Measurements from ENCODE around the gene FBXO31. TPM values are rescaled to one million over a fixed set of nuclear protein-coding genes. Genes with fewer than 3 reads are reported as not detected.

The FBXO31 gene
- total RNA-seq, 2 donors from 2014 or later: 57.9 to 161 TPM

- no peak overlapping the region for H3K27ac ChIP-seq
- H3K9me3 ChIP-seq: no peaks in the 10 kb centered on the region
- H3K36me3 ChIP-seq: peaks cover 45% of the 10 kb centered on the region
- H3K4me3 ChIP-seq: no peak overlapping the region
- no peak for ATAC-seq (ENCODE audit: insufficient number of reproducible peaks, low FRiP score, low read depth)
- no peaks in the 10 kb centered on the region for H3K27me3 ChIP-seq (replicated peaks; ENCODE audit: insufficient read depth)
- H3K4me1 ChIP-seq (ENCODE audit: control insufficient read depth in 1 of 2, low read depth in 2 of 2): peaks cover 0 to 7% of the 10 kb centered on the region in 2 donors
- no peak for DNase-seq (ENCODE audit: low spot score)
- TF ChIP-seq CTCF (IDR thresholded peaks at IDR 0.05): no peak
These were observed 48.6 kb downstream of the FBXO31 start for GRCh38 chr16:87334651-87335624.

GRCh38 chr16:87333581-87334331 lies 49.8 kb downstream of the FBXO31 start:
- H3K27ac ChIP-seq: no peak overlapping the region
- ATAC-seq (ENCODE audit: insufficient number of reproducible peaks, low FRiP score, low read depth): no peak
- peaks cover 0 to 7% of the 10 kb centered on the region in 2 donors for H3K4me1 ChIP-seq (ENCODE audit: control insufficient read depth in 1 of 2, low read depth in 2 of 2)
- H3K4me3 ChIP-seq: no peak overlapping the region
- peaks cover 49% of the 10 kb centered on the region for H3K36me3 ChIP-seq
- DNase-seq (ENCODE audit: low spot score): no peak
- H3K27me3 ChIP-seq (replicated peaks; ENCODE audit: insufficient read depth): no peaks in the 10 kb centered on the region
- H3K9me3 ChIP-seq: no peaks in the 10 kb centered on the region
- TF ChIP-seq CTCF (IDR thresholded peaks at IDR 0.05): no peak

- DNase-seq (ENCODE audit: low spot score): no peak
- no peak overlapping the region for H3K27ac ChIP-seq
- H3K4me3 ChIP-seq: no peak overlapping the region
- ATAC-seq (ENCODE audit: insufficient number of reproducible peaks, low FRiP score, low read depth): no peak
- TF ChIP-seq CTCF (IDR thresholded peaks at IDR 0.05): no peak
- H3K4me1 ChIP-seq (ENCODE audit: control insufficient read depth in 1 of 2, low read depth in 2 of 2): peaks cover 0 to 7% of the 10 kb centered on the region in 2 donors
- H3K36me3 ChIP-seq: peaks cover 54% of the 10 kb centered on the region
- H3K9me3 ChIP-seq: no peaks in the 10 kb centered on the region
- H3K27me3 ChIP-seq (replicated peaks; ENCODE audit: insufficient read depth): no peaks in the 10 kb centered on the region
These were observed 50.5 kb downstream of the FBXO31 start for GRCh38 chr16:87333101-87333500.

GRCh38 chr16:87332150-87332549 lies 51.4 kb downstream of the FBXO31 start:
- Histone ChIP-seq H3K36me3 (peaks cover 55% of the 10 kb centered on the region), H3K4me1 (ENCODE audit: control insufficient read depth in 1 of 2, low read depth in 2 of 2) (peaks cover 0 to 7% of the 10 kb centered on the region in 2 donors), H3K27me3 (replicated peaks; ENCODE audit: insufficient read depth) (no peaks in the 10 kb centered on the region), H3K27ac (no peak overlapping the region), H3K9me3 (no peaks in the 10 kb centered on the region), H3K4me3 (no peak overlapping the region)
- DNase-seq (ENCODE audit: low spot score) (no peak), ATAC-seq (ENCODE audit: insufficient number of reproducible peaks, low FRiP score, low read depth) (no peak)
- no peak for TF ChIP-seq CTCF (IDR thresholded peaks at IDR 0.05)

GRCh38 chr16:87331241-87331801 lies 52.3 kb downstream of the FBXO31 start:
- DNase-seq (ENCODE audit: low spot score) (no peak), ATAC-seq (ENCODE audit: insufficient number of reproducible peaks, low FRiP score, low read depth) (no peak)
- Histone ChIP-seq H3K27ac (no peak overlapping the region), H3K4me3 (no peak overlapping the region), H3K4me1 (ENCODE audit: control insufficient read depth in 1 of 2, low read depth in 2 of 2) (peaks cover 0 to 7% of the 10 kb centered on the region in 2 donors), H3K9me3 (no peaks in the 10 kb centered on the region), H3K27me3 (replicated peaks; ENCODE audit: insufficient read depth) (no peaks in the 10 kb centered on the region), H3K36me3 (peaks cover 53% of the 10 kb centered on the region)
- no peak for TF ChIP-seq CTCF (IDR thresholded peaks at IDR 0.05)

Measured in thoracic aorta (tissue), 2 donors.